ENCODE results near the gene PKMYT1.

Gene PKMYT1

GRCh38 chr16:2992383-2993081 is 12.3 kb upstream of the PKMYT1 start:
- DNase-seq = no peak

- no peak for DNase-seq
Measured at GRCh38 chr16:2991566-2992261, 11.5 kb upstream of the PKMYT1 start.

- no peak for DNase-seq
Measured at GRCh38 chr16:2990891-2991290, 10.6 kb upstream of the PKMYT1 start.

GRCh38 chr16:2988590-2989099 is 8.4 kb upstream of the PKMYT1 start:
- no peak for DNase-seq

- DNase-seq = peak; percentile 66
Measured at GRCh38 chr16:2987833-2988232, 7.6 kb upstream of the PKMYT1 start.

- no peak for DNase-seq
Measured at GRCh38 chr16:2987286-2987685, 7.0 kb upstream of the PKMYT1 start.

- no peak for DNase-seq
Measured at GRCh38 chr16:2986623-2987188, 6.5 kb upstream of the PKMYT1 start.

GRCh38 chr16:2985893-2986355 is 5.7 kb upstream of the PKMYT1 start:
- DNase-seq = peak; percentile 22

GRCh38 chr16:2985462-2985861 is 5.2 kb upstream of the PKMYT1 start:
- DNase-seq = no peak

GRCh38 chr16:2983706-2984136 is 3.5 kb upstream of the PKMYT1 start:
- DNase-seq = peak; percentile 84

GRCh38 chr16:2982402-2982801 is 2.2 kb upstream of the PKMYT1 start:
- DNase-seq = no peak

- DNase-seq = peak; percentile 87
Measured at GRCh38 chr16:2981899-2982250, 1.6 kb upstream of the PKMYT1 start.

GRCh38 chr16:2981177-2981898 is 1.1 kb upstream of the PKMYT1 start:
- peak; percentile 99 for DNase-seq

- peak; percentile 55 for DNase-seq
Measured at GRCh38 chr16:2979669-2980226, 498 bp downstream of the PKMYT1 start.

- DNase-seq = no peak
Measured at GRCh38 chr16:2977440-2977839, 2.8 kb downstream of the PKMYT1 start.

- DNase-seq = no peak
Measured at GRCh38 chr16:2976673-2977072, 3.6 kb downstream of the PKMYT1 start.

- DNase-seq = no peak
Measured at GRCh38 chr16:2976201-2976600, 4.0 kb downstream of the PKMYT1 start.

- no peak for DNase-seq
Measured at GRCh38 chr16:2975161-2975795, 5.0 kb downstream of the PKMYT1 start.

GRCh38 chr16:2974319-2975056 is 5.8 kb downstream of the PKMYT1 start:
- no peak for DNase-seq

GRCh38 chr16:2973605-2974318 is 6.5 kb downstream of the PKMYT1 start:
- DNase-seq = no peak

GRCh38 chr16:2973093-2973492 is 7.2 kb downstream of the PKMYT1 start:
- no peak for DNase-seq
